PC-3 (cell line): ENCODE measurements around the gene SORL1.

Source experiments
- EZH2phosphoT487 ChIP-seq: fragments of 300-600 bp; sonication (generic); IDR thresholded peaks from 2 replicates; pipeline ENCODE4 v1.6.1; 2018; ENCODE audit warnings: mild to moderate bottlenecking, antibody characterized with exemption, low read length, borderline replicate concordance
- TF ChIP-seq, protein P1 (sequence below): fragments of 300-600 bp; sonication (generic); conservative IDR thresholded peaks from 2 replicates; pipeline ENCODE4 v1.5.1; 2017; ENCODE audit warnings: antibody characterized with exemption, low read depth, mild to moderate bottlenecking, low read length

DNA sequence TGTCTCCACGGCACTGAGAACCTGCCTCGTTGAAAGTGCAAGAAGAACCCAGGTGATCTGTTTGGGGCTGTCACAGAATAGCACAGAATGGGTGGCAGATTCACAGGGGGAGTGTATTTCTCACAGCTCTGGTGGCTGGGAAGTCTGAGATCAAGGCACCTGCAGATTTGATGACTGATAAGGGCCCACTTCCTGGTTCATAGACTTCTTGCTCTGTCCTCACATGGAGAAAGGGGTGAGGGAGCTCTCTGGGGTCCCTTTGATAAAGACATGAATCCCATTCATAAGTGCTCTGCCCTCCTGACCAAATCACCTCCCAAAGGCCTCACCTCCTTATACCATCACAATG lies 199.1 kb downstream of the SORL1 start:
- TF ChIP-seq, protein P1, sequence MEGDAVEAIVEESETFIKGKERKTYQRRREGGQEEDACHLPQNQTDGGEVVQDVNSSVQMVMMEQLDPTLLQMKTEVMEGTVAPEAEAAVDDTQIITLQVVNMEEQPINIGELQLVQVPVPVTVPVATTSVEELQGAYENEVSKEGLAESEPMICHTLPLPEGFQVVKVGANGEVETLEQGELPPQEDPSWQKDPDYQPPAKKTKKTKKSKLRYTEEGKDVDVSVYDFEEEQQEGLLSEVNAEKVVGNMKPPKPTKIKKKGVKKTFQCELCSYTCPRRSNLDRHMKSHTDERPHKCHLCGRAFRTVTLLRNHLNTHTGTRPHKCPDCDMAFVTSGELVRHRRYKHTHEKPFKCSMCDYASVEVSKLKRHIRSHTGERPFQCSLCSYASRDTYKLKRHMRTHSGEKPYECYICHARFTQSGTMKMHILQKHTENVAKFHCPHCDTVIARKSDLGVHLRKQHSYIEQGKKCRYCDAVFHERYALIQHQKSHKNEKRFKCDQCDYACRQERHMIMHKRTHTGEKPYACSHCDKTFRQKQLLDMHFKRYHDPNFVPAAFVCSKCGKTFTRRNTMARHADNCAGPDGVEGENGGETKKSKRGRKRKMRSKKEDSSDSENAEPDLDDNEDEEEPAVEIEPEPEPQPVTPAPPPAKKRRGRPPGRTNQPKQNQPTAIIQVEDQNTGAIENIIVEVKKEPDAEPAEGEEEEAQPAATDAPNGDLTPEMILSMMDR = no peak
- TF ChIP-seq EZH2phosphoT487 = no peak
